Stimulated activated CD4-positive, alpha-beta T cell treated with anti-CD3 and anti-CD28 coated beads, TNF-alpha, amount 100 ng/mL, for 24 hours (primary cell): ENCODE results near the gene TADA2A.

Source experiments
- DNase-seq, 3 experiments: peaks; one replicate each; pipeline ENCODE4 v3.0.0-alpha.2; 2020; ENCODE audit warnings: low read depth in 3 of 3

TADA2A gene

DNA sequence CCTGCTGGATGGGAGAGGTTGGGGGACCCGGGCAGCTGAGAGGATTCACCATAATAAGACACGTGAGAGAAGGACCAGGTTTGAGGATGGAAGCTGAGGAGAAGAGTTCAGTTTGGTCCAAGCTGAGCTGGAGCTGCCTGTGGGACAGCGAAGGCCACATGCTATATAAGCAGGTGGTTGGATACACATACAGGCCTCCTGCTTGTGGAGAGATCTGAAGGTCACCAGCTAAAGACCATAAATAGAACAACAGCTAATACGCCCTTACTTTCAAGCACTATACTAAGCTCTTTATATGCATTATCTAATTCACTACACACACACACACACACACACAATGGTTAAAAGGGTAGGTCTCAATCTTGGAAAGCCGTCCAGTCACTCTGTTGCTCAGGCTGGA, 115.1 kb downstream of the TADA2A start:
- no peak for DNase-seq

DNA sequence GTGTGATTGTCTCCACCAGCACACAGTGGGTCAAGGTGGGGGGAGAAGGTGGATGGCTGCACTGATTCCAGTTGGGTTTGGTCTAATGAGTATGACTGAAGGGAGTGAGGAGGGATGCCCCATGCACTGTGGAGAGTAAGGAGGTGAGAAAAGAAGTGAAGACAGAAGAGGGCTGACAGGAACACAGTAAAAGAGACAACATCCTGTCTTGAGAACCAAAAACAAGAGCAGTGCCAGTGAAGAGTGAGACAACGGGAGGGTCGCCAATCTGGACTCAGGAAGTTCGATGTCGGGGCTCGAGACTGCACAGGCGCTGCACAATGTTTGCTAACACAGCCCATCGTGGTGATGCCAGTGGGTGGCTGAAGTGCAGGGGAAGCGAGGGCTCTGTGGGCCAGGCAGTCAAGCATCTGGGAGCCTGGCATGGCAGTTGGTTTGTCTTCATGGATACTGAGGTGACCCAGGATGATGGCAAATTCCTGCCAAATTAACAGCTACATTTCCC, 117.1 kb downstream of the TADA2A start:
- no peak for DNase-seq

DNA sequence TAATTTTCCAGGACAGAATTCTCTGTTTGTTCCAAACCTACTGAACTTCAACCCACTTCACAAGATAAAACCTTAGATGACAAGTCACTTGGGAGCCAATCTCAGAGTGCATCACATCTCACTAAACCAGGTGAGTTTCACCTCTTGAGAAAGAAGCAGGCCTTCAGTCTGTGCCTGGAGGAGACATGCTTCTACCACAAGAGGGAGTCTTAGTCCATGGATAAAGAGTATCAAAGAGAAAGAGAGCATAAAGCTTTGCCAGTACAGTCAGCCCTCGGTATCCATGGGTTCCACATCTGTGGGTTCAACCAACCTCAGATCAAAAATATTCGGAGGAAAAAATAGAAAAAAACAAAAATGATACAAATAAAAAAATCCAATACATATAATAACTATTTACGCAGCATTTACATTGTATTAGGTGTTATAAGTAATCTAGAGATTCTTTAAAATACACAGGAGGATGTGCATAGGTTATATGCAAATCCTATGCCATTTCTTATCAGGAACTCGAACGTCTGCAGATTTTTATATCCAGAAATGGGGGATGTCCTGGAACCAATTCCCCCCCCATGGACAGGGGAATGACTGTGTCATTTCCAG, 120.7 kb downstream of the TADA2A start:
- no peak for DNase-seq
